ENCODE results near the gene STEAP3.

GRCh38 chr2:119197126-119197405 lies 26.6 kb upstream of the STEAP3 start:
- TF ChIP-seq CTCF (IDR thresholded peaks at IDR 0.05), result no peak
- no peak for TF ChIP-seq POLR2A (IDR thresholded peaks at IDR 0.05)

All from right lobe of liver (tissue), 4 donors.